NCI-H526 treated with DMSO at 0.1 percent for 48 hours (cell line): ENCODE data around the gene PRXL2B.
"Not testable (repeated sequence)": the region's sequence is repeated elsewhere in the genome, so short reads cannot be mapped to it uniquely, and the experiment has no call there.

Experiments used
- DNase-seq: peaks from one replicate; lab custom pipeline; 2025; lab: John Stamatoyannopoulos, UW

The PRXL2B gene

DNA sequence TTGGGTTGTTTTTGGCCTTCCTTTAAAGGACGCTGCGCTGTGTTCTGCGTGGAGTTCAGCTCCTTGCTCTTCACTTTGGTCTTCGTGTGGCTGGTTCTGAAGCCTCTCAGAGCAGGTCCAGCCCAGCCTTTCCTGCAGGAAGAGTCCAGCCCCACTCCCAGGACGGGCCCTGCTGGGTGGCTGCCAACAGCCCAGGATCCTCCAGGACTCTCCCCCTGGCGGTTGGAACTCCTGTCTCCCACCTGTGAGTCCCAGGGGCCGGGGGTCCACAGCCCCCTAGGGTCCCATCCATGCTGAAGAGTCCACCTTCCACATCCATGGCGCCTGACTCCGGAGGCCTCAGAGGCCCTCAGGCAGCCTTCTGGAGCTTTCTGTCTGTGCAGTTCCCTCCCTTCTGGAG lies 35.0 kb upstream of the PRXL2B start:
- not testable (repeated sequence) for DNase-seq

DNA sequence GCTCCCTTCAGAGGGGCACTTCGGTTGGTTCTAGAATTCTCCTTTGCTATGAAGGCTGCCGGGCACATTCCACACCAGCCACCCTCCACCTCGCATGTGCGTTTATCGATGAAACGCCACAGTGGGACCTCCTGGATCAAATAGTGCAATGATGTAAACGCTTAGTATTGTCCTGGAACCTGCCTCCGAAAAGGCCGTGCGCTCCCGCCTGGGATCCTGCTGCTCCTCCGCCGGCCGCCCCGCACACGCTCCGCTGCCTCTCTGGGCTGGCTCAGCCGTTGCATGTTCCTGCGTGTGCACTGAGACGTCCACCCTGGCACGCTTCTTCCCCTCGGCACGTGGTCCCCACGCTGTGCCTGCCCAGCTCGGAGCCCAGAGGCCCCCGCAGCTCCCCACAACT lies 34.4 kb upstream of the PRXL2B start:
- no peak for DNase-seq

DNA sequence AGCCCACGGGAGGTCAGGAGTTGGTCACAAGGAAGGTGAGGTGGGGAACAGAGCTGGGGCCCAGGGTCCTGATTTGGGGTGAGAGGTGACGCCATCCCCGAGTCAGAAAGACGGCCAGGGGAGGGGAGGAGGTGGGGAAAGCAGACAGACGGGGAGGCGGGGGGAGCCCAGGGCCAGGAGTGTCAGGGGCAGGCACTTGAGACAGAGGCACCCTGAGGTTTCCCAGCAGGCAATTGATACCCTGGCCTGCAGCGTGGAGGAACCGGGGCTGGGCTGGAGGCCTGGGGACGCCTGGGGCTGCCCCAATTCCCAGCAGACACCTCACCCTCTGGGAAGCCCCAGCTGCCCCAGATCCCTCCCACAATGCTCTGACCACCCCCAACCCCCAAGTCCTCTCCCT lies 33.5 kb upstream of the PRXL2B start:
- DNase-seq, result not testable (repeated sequence)

DNA sequence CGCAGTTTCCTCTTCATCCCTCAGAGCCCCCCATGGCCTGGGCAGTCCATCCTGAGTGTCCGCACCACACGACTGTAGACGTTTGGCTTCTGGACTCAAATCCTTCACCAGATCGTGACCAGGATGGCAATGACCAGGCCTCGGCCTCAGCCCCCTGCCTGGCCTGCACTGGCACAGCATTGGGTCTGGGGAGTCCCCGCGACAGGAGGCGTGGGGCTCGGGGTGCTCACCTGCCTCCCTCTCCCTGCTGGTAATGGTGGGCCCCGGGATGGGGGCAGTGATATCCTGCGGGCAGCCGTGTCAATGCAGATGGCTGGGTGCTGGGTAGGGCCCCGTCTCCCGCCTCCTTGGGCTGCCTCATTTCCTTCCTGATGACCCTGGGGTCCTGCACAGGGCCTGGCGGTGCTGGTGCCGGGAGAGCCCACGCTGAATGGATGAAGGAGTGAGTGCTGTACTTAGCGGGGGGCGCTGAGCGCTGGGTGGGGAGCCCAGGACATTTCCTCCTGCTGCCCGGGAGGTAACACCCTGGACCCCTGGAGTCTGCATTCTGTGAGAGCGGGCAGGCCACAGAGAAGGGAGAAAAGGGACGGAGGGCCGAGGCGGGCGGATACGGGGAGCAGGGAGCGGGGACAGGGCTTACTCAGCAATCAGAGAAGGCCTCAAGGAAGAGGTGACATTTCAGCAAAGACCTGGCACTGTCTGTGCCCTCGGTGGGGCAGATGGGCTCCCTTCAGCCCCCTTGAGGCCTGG lies 32.5 kb upstream of the PRXL2B start:
- DNase-seq, result no peak

DNA sequence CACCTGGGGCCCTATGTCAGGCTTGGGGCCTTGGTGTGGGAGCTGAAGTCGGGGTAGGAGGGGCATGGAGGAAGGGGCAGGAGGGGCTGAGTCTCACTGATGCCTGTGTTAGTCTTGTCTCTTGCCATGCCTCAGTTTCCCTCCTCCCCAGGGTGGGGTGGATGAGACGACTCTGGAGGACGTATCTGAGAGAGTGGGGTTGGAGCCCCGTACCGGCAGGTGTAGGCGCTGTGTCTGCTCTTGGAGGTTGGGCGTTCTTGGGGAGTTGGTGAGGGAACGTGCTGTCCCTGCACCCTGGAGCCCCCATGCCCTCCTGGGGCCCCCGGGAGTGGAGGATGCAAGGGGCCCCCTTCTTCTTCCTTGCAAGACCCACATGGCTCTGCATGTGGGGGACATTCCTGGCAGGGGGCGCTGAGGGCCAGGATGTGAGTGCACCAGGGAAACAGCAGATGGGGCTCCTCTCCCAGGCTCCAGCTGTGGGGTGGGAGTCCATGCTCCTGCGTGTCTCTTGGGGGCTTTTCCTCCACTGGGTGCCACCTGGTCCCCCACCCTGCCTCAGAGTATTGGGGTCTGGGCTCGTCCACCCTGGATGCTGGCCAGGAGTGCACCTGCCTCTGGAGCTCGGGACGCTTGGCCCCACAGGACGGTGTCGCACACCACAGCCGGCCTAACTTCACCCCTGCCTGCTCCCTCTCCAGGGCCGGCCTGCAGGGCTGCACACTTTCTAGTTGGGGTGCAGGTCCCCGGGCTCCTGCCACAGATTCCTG lies 31.8 kb upstream of the PRXL2B start:
- DNase-seq, result no peak

DNA sequence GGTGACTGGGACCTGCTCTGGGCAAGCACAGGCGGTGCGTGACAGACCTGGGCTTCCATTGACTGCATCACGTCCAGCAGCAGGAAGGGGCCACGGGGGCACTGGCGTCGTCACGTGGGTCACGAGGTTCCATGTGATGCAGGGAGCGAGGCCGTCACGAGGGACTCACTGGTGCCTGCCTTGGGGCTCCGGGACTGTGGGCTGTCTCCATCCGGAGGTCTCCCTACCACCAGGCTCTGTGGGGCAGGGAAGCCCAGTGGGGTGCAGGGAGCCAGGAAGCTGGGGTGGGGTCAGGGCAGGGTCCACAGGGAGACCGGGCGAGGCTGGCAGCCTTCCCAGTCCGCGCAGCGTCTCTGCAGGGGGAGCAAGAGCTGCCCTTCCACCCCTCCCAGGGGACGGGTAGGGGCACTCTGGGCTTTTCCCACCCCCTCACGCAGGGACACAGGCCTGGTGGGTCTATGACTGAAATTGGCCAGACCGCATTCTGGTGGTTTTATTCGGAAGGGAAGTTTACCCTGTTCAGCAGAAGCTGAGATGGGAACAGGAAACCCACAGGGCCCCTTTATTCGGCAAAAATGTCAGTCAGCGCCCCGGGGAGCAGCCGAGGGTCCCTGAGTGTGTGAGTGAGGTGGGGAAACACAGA lies 30.8 kb upstream of the PRXL2B start:
- no peak for DNase-seq

DNA sequence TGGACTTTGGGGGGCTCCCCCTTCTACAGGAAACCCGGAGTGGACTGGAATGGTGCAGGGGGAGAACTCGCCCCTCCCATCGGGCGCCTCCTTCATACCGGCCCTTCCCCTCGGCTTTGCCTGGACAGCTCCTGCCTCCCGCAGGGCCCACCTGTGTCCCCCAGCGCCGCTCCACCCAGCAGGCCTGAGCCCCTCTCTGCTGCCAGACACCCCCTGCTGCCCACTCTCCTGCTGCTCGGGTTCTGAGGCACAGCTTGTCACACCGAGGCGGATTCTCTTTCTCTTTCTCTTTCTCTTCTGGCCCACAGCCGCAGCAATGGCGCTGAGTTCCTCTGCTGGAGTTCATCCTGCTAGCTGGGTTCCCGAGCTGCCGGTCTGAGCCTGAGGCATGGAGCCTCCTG lies 30.3 kb upstream of the PRXL2B start, which contains the start of gene TNFRSF14:
Gene TNFRSF14 (plus strand): TSS at position 95 of the 401 bp plus-strand sequence. CDS start 294 bp downstream, at position 389.
- DNase-seq, result no peak

DNA sequence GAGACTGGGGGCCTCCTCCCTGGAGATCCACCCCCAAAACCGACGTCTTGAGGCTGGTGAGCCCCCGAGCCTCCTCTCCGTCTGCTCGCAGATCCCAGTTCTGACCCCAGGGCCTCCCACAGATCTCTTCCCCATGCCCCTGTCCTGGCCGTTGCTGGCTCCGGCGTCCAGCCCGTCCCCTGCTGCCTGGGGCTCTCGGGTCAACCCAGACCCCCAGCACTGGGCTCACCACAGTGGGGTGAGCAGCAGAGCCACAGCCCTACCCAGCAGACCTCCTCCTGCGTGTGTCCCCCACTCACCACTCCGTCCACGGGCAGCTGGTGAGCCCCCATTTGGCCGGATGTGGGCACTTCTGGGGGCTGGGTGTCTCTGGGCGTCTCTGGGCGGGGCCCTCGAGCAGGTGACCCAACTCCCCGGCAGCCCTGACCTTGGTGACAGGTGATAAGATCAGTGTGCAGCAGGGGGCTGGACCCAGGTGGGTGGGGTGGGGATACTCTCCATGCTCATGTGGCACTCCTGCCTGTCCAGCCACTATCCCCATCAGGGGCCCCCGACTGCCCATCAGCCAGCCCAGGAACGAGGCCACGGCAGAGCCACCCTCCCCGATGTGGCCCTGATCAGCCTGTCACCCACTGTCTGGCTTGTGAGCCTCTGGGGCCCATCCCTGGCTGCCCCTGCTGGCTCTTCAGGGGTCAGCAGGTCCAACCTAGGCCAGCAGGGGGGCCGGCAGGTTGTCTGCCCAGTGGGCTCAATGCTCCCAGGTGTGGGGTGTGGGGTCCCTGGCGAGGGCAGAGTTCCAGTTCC lies 29.7 kb upstream of the PRXL2B start:
- DNase-seq, result no peak

DNA sequence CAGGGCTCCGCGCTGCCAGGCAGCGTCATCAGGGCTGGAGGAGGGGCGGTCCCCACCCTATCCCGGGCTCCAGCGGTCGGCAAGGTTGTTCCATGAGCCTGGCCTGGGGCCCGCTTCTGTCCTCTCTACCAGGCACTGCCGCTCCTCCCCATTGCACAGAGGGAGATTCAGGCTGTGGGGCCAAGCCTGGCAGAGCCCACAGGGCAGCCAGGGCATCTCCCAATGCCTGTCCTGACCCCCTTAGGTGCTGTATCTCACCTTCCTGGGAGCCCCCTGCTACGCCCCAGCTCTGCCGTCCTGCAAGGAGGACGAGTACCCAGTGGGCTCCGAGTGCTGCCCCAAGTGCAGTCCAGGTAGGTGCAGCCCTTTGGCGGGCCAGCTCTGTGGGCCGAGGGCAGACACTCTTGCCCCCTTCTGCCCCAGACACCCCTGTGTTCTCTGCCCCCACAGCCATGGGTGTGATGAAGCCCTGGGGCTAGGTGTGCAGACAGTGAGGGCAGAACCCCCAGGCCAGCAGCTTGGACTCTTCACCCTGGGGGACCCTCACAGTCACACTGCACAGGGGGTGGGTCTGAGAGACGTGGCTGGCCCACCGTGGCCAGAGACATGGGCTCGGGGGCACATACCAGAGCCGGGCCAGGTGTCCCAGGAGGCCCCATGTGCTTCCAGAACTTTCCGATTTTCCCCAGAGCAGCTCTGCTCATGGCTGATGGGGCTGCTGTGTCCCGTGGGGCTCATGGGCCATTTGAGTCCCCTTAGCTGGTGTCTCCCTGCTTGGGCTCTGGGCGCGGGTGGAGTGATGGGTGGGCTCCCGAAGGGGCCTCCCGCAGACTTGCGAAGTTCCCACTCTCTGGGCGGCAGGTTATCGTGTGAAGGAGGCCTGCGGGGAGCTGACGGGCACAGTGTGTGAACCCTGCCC lies 28.8 kb upstream of the PRXL2B start:
- no peak for DNase-seq

DNA sequence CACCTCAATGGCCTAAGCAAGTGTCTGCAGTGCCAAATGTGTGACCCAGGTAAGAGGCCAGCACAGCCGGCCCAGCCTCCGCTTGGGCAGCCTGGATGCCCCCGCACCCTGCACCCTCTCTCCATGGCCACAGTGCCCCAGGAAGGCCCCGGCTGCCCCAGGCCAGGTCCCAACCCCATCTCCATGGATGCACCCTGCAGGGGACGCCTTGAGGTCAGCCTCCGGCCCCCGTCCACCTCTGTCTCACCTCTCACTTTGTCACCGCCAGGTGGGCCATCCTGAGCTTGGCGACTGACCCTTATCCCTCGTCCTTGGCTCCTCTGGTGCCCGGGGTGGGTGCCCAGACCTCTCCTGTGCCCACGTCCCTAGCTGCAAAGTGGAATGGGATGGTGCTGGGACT lies 28.2 kb upstream of the PRXL2B start:
- DNase-seq, result no peak

DNA sequence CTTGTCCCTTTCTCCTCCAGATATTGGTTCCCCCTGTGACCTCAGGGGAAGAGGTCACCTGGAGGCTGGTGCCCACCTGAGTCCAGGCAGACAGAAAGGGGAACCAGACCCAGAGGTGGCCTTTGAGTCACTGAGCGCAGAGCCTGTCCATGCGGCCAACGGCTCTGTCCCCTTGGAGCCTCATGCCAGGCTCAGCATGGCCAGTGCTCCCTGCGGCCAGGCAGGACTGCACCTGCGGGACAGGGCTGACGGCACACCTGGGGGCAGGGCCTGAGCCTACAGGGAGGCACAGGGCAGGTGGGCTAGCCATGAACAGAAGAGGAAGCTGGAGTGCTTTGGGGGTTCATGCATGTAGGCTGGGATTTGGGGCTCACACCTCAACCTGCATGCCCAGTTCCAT lies 27.7 kb upstream of the PRXL2B start:
- no peak for DNase-seq

DNA sequence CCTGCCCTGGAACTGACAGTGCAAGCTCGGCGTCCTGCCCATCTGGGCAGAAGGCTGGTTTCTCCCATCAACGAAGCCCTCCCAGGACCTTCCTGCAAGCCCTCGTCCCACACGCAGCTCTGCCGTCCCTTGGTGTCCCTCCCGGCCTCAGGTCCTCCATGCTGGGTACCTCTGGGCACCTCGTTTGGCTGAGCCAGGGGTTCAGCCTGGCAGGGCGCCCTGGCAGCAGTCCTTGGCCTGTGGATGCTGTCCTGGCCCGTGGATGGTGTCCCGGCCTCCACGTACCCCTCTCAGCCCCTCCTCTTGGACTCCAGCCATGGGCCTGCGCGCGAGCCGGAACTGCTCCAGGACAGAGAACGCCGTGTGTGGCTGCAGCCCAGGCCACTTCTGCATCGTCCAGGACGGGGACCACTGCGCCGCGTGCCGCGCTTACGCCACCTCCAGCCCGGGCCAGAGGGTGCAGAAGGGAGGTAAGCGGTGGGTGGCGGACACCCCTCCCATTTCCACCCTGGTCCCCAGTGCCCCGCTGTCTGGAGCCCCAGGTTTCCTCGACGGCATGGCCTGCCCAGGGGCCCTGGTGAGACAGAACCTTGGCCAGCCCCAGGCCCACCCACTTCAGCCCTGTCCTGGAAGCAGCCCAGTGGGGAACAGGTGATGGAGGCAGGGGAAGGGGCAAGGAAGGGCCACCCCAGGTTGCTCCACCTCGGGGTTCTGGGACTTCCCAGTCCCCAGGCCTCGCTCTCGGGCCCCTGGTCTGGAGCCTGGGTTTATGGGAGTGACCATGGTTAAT lies 26.9 kb upstream of the PRXL2B start:
- DNase-seq, result no peak

DNA sequence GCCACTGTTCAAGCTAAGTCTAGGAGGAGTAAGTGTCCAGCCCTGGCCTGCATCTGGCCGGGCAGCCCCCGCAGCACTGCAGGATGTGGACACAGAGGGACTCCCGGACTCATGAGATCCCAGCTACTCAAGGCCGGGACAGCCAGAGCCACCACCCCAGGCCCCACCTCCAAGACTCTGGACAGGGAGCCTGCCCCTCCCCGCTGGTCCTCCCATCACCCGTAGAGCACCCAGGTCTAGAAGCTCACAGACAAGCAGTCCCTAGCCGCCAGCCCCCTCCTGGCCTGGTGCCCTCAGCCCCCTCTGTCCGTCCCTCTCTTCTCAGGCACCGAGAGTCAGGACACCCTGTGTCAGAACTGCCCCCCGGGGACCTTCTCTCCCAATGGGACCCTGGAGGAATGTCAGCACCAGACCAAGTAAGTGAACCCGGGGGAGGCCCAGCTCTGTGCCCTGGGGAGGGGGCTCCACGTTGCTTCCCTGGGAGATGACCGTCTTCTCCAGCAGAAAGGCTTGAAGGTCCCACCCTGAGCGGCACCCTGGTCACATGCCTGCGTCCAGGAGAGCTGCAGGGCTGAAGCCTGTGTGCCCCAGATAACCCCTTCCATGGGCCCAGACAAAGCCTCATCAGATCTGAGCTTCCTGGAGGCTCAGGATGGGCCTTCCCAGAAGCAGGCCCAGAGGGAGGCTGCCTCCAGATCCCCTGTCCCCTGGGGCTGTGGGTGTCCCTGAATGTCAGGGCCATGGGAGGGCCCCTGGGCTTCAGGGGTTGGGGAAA lies 26.1 kb upstream of the PRXL2B start:
- no peak for DNase-seq

DNA sequence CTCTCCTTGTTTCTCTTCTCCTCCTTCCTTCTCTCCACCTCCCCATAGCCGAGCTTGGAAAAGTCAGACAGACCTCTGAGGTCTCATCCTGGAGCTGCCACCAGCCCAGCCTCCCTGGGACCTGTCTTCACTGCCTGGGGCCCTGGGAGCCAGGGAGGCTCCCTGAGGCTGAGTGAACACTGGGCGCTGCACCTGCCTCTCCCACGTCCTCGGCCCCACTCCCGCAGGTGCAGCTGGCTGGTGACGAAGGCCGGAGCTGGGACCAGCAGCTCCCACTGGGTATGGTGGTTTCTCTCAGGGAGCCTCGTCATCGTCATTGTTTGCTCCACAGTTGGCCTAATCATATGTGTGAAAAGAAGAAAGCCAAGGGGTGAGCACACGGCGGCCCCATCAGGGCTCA lies 25.1 kb upstream of the PRXL2B start:
- no peak for DNase-seq

DNA sequence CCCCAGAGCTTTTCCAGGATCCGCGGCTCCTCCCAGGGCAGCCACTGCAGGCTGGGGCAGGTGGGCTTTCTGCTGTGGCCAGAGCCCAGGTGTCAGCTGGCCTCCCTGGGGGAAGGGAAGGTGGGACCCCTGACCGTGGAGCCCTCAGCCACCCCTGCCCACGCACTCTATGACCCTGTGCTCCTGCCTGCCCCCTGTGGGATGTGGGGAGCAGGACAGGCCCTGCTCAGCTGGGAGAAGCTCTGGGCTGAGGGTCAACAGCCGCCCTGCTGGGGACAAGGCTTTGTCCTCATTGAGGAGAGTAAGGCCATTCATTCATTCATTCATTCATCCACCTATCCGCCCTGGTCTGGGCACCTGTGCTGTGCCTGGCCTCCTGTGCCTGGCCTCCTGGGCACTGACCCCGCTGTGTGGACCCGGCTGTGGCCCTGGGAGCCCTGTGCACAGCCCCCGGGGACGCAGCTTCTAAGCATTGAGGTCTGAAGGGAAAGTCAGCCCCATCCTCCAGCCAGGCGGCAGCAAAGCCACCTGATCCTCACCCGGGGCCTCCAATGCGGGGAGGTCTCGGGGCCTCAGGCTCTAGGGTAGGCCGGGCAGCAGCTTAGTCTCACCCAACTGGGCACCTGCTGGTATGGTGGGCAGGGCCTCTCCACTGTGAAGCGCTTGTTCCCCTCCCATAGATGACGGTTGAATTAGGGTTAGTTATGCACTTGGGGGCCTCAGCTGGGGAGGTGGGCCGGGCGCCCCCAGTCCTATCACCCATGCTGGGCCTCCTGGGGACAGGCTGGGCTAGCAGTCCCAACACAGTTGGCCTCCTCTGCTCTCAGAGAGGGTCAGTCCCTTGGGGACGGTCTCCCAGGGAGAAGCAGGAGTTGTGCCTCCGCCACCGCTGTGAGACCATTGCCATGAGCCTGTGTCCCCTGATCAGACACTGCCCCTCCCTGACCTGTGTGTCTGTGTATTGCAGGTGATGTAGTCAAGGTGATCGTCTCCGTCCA lies 24.4 kb upstream of the PRXL2B start:
- DNase-seq, result no peak

DNA sequence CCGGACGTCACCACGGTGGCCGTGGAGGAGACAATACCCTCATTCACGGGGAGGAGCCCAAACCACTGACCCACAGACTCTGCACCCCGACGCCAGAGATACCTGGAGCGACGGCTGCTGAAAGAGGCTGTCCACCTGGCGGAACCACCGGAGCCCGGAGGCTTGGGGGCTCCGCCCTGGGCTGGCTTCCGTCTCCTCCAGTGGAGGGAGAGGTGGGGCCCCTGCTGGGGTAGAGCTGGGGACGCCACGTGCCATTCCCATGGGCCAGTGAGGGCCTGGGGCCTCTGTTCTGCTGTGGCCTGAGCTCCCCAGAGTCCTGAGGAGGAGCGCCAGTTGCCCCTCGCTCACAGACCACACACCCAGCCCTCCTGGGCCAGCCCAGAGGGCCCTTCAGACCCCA lies 23.4 kb upstream of the PRXL2B start:
- no peak for DNase-seq

DNA sequence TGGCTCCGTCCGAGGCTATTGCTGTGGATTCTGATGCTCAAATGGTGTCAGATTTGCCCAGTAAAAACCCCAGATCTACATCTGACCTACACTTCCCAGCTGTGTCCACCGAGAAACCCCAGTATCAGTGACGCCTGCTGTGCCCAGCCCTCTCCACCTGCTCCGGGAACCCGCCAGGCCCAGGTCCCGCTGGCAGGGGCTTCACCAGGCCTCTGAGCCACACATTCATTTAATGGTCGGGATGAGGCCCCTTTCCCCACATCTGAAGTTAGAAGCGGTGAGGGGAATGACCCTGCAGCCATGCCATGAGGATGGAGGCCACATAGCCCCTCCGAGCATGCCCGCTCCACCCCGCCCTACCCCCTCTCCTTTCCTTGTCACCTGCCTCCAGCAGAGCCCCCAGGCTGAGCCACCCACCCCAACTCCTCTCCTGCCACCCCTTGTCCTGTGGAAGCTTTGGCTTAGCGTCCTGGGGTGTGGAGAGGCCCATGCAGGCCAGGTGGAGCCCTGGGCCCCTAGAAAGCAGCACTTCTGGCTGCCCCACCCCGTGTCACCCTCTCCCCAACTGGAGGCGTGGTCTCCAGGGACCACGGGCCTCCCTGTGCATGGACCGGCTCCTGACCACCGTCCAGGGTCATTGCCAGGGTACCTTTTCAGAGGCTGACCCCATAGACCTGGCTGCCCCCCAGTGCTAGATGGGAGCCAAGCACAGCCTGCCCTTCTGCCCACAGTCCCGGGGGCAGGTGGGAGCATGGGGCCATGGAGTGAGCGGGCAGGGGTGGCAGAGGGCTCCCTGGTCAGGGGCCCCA lies 22.4 kb upstream of the PRXL2B start:
- DNase-seq, result no peak
